ENCODE results near the gene CHST15. TPM values are rescaled to one million over a fixed set of nuclear protein-coding genes. Genes with fewer than 3 reads are reported as not detected.

Gene CHST15
- total and polyA plus RNA-seq, 4 donors, result 5.4 to 45.3 (median 36.7) TPM

DNA sequence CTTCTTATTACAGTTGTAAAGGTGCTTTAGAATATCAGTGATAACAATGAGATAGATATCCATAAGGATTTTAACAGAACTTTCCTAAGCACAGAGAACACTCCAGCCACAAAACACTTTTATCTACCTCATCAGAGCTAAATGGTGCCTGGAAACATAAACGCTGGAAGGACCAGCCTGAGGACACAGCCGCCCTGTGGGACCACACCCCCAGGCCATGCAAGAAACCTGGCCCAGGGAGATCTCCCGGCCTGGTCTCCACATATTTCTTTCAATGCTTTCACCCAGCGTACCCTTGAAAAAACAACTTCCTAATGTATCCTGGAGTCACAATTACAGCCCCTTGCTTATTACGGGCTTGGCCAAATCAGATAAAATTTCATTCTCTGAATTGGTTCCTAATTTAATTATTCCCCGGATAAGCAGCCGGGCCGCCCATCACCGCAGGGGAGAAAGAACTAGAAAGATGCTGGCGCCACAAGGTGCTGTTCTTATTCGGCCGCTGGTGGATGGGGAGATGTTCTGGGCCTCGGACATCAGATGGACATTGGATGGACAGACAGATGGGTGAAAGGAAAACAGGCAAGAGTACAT lies 11.8 kb downstream of the CHST15 start:
- Histone ChIP-seq H3K27ac (ENCODE audit: low read depth in 1 of 2, low read length in 1 of 2) (no peak overlapping the region), H3K27me3 (ENCODE audit: control insufficient read depth in 3 of 3, insufficient read depth in 3 of 3, low read length in 2 of 3) (no peaks in the 10 kb centered on the region), H3K4me1 (ENCODE audit: control insufficient read depth in 5 of 5, insufficient read depth in 5 of 5, low read length in 5 of 5) (peaks cover 0 to 12% (median 0%) of the 10 kb centered on the region in 5 donors), H3K4me3 (no peak overlapping the region), H3K36me3 (ENCODE audit: control insufficient read depth in 4 of 4, insufficient read depth in 4 of 4, low read length in 4 of 4) (no peaks in the 10 kb centered on the region), H3K9ac (ENCODE audit: insufficient read depth in 1 of 2, low read length in 2 of 2) (no peak overlapping the region), H3K9me3 (ENCODE audit: control insufficient read depth in 4 of 4, insufficient read depth in 3 of 4, low read length in 3 of 4) (no peaks in the 10 kb centered on the region)
- TF ChIP-seq, protein P1, sequence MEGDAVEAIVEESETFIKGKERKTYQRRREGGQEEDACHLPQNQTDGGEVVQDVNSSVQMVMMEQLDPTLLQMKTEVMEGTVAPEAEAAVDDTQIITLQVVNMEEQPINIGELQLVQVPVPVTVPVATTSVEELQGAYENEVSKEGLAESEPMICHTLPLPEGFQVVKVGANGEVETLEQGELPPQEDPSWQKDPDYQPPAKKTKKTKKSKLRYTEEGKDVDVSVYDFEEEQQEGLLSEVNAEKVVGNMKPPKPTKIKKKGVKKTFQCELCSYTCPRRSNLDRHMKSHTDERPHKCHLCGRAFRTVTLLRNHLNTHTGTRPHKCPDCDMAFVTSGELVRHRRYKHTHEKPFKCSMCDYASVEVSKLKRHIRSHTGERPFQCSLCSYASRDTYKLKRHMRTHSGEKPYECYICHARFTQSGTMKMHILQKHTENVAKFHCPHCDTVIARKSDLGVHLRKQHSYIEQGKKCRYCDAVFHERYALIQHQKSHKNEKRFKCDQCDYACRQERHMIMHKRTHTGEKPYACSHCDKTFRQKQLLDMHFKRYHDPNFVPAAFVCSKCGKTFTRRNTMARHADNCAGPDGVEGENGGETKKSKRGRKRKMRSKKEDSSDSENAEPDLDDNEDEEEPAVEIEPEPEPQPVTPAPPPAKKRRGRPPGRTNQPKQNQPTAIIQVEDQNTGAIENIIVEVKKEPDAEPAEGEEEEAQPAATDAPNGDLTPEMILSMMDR (IDR thresholded peaks at IDR 0.05; ENCODE audit: control extremely low read depth, extremely low read depth), result no peak
- no peak for DNase-seq
- whole genome bisulfite sequencing, 2 donors, result 80 to 88% methylated on average over 13 of the region's 13 CpGs
- no peak for ATAC-seq (ENCODE audit: insufficient read depth, low FRiP score)

DNA sequence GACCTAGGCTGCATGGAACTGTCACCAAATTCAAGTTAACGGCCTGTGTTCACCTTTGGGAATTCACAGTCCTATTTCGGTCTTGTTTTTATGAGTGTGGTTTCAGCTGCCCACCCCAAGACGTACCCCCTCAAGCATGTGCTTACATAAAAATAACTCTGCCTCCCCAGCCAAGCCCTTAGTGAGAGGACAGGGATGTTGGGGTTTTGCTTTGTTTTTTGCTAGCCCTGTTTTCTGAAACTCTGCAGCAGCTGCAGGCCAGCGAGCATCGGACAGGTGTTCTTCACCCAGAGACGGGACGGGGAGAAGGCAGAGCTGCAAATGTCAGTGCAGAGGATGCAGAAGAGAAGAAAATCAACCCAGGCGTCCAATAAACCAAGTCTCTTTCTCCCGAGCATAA lies 13.5 kb downstream of the CHST15 start:
- no peak overlapping the region for H3K9ac ChIP-seq (ENCODE audit: insufficient read depth in 1 of 2, low read length in 2 of 2)
- no peak overlapping the region for H3K27ac ChIP-seq (ENCODE audit: low read depth in 1 of 2, low read length in 1 of 2)
- H3K4me3 ChIP-seq, result no peak overlapping the region
- ATAC-seq (ENCODE audit: insufficient read depth, low FRiP score) (no peak), DNase-seq (no peak)
- peaks cover 0 to 14% (median 6%) of the 10 kb centered on the region in 5 donors for H3K4me1 ChIP-seq (ENCODE audit: control insufficient read depth in 5 of 5, insufficient read depth in 5 of 5, low read length in 5 of 5)
- TF ChIP-seq, protein P1 (IDR thresholded peaks at IDR 0.05; ENCODE audit: control extremely low read depth, extremely low read depth), result no peak
- H3K27me3 ChIP-seq (ENCODE audit: control insufficient read depth in 3 of 3, insufficient read depth in 3 of 3, low read length in 2 of 3), result no peaks in the 10 kb centered on the region
- H3K36me3 ChIP-seq (ENCODE audit: control insufficient read depth in 4 of 4, insufficient read depth in 4 of 4, low read length in 4 of 4), result no peaks in the 10 kb centered on the region
- H3K9me3 ChIP-seq (ENCODE audit: control insufficient read depth in 4 of 4, insufficient read depth in 3 of 4, low read length in 3 of 4), result no peaks in the 10 kb centered on the region
- 90 to 93% methylated on average over 9 of the region's 9 CpGs for WGBS, 2 donors

DNA sequence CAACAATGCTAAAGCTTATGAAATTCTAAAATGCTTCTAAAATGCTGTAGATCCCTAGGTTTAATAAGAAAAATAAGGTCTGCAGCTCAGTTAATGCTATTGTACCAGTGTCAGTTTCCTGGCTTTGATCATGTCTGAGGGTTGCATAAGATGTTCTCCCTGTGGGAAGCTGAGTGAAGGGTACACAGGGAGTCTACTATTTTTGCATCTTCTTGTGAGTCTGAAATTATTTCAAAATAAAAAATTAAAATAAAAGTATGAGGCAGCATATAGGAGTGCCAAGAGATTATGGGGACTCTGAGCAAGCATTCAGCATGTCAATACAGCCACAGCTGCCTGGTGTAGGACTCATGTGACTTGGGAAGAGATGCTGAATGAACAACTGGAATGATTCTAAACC lies 14.7 kb downstream of the CHST15 start:
- Histone ChIP-seq H3K9me3 (ENCODE audit: control insufficient read depth in 4 of 4, insufficient read depth in 3 of 4, low read length in 3 of 4) (no peaks in the 10 kb centered on the region), H3K4me3 (no peak overlapping the region), H3K9ac (ENCODE audit: insufficient read depth in 1 of 2, low read length in 2 of 2) (no peak overlapping the region), H3K27ac (ENCODE audit: low read depth in 1 of 2, low read length in 1 of 2) (no peak overlapping the region), H3K4me1 (ENCODE audit: control insufficient read depth in 5 of 5, insufficient read depth in 5 of 5, low read length in 5 of 5) (peaks cover 0 to 16% (median 6%) of the 10 kb centered on the region in 5 donors), H3K36me3 (ENCODE audit: control insufficient read depth in 4 of 4, insufficient read depth in 4 of 4, low read length in 4 of 4) (no peaks in the 10 kb centered on the region), H3K27me3 (ENCODE audit: control insufficient read depth in 3 of 3, insufficient read depth in 3 of 3, low read length in 2 of 3) (no peaks in the 10 kb centered on the region)
- no peak for DNase-seq
- no peak for ATAC-seq (ENCODE audit: insufficient read depth, low FRiP score)
- TF ChIP-seq, protein P1 (IDR thresholded peaks at IDR 0.05; ENCODE audit: control extremely low read depth, extremely low read depth), result no peak

DNA sequence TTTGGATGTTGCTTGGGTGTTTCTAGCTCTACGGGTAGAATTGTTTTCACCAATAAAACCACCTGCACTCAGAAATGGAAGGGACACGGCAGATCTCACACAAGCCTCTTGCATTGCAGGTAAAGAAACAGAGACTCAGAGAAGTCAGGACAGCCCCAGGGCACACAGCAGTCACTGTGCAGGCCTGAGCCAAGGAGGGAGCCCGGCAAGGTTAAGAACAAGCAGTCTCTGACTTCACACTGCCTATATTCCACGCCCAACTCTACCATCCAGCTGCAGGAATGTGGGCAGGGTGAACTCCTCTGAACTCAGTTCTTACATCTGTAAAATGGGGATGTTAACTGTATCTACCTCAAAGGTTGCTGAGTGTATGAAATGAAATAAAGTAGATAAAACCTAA lies 15.4 kb downstream of the CHST15 start:
- 91% methylated on average over 4 of the region's 4 CpGs for WGBS, 2 donors
- DNase-seq (no peak), ATAC-seq (ENCODE audit: insufficient read depth, low FRiP score) (no peak)
- TF ChIP-seq, protein P1 (IDR thresholded peaks at IDR 0.05; ENCODE audit: control extremely low read depth, extremely low read depth), result no peak
- Histone ChIP-seq H3K9me3 (ENCODE audit: control insufficient read depth in 4 of 4, insufficient read depth in 3 of 4, low read length in 3 of 4) (no peaks in the 10 kb centered on the region), H3K9ac (ENCODE audit: insufficient read depth in 1 of 2, low read length in 2 of 2) (no peak overlapping the region), H3K4me3 (no peak overlapping the region), H3K27me3 (ENCODE audit: control insufficient read depth in 3 of 3, insufficient read depth in 3 of 3, low read length in 2 of 3) (no peaks in the 10 kb centered on the region), H3K27ac (ENCODE audit: low read depth in 1 of 2, low read length in 1 of 2) (no peak overlapping the region), H3K4me1 (ENCODE audit: control insufficient read depth in 5 of 5, insufficient read depth in 5 of 5, low read length in 5 of 5) (peaks cover 0 to 16% (median 6%) of the 10 kb centered on the region in 5 donors), H3K36me3 (ENCODE audit: control insufficient read depth in 4 of 4, insufficient read depth in 4 of 4, low read length in 4 of 4) (no peaks in the 10 kb centered on the region)
